Erythroblast (primary cell): ENCODE measurements around the gene AUTS2.

Experiments used
- GATA1 ChIP-seq: IDR thresholded peaks from 2 replicates; pipeline ENCODE4 v1.6.1; 2011; ENCODE audit warnings: low read depth, mild to moderate bottlenecking, control low read depth, low read length, moderate library complexity
- POLR2A ChIP-seq: IDR thresholded peaks from 2 replicates; pipeline ENCODE4 v1.6.1; 2011; ENCODE audit warnings: mild to moderate bottlenecking, low read length

DNA sequence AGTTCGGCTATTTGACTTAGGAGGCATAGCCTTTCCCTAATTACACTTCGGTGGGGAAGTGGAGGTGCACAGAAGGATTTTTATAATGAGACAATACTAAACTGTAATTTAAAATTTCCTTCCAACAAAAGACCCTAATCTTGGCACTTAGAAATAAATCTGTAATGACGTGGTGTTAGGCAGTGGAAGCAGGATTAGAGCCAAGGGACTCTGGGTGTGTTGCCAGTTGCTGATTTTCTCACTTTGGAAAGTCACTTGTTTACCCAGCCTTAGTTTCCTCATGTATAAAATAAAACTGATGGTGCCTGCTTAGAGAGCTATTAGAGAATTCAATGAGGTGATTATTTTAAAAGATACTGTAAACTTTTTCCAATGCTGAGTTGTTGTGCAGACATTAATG, 287.2 kb downstream of the AUTS2 start:
- TF ChIP-seq POLR2A (no peak), GATA1 (no peak)
